Liver (tissue), 9 donors: ENCODE measurements around the gene RBM28. TPM values are rescaled to one million over a fixed set of nuclear protein-coding genes. Genes with fewer than 3 reads are reported as not detected.
A peak's percentile ranks its signal among the peaks of the same experiment; 100 is the strongest.

Experiments
- DNase-seq: peaks from one replicate; pipeline ENCODE4 v3.0.0-alpha.2; 2017; ENCODE audit warnings: low spot score
- H3K27ac ChIP-seq, 2 donors: one replicate each; pipeline ENCODE4 v1.7.0; 2013; ENCODE audit warnings: inconsistent platforms in 2 of 2, low read length in 2 of 2, control low read depth in 1 of 2, low read depth in 1 of 2, mild to moderate bottlenecking in 1 of 2
- H3K27me3 ChIP-seq, 4 donors: one replicate each; pipeline versions ENCODE4 v1.6.1 to v1.7.0; 2013; ENCODE audit warnings: low read length in 3 of 4, inconsistent platforms in 1 of 4, mild to moderate bottlenecking in 1 of 4, moderate library complexity in 1 of 4; ENCODE audit not compliant: control insufficient read depth in 4 of 4, insufficient read depth in 4 of 4
- H3K36me3 ChIP-seq, 4 donors: one replicate each; pipeline versions ENCODE4 v1.6.1 to v1.7.0; 2013; ENCODE audit warnings: low read length in 3 of 4, mild to moderate bottlenecking in 3 of 4, low read depth in 1 of 4, moderate library complexity in 1 of 4; ENCODE audit not compliant: control insufficient read depth in 4 of 4, insufficient read depth in 3 of 4
- H3K4me1 ChIP-seq, 4 donors: one replicate each; pipeline versions ENCODE4 v1.6.1 to v1.7.0; 2013; ENCODE audit warnings: low read length in 3 of 4, mild to moderate bottlenecking in 3 of 4, moderate library complexity in 1 of 4; ENCODE audit not compliant: control insufficient read depth in 4 of 4, insufficient read depth in 4 of 4
- H3K4me3 ChIP-seq, 3 donors: one replicate each; pipeline versions ENCODE4 v1.6.1 to v1.7.0; 2013; ENCODE audit warnings: low read length in 3 of 3, control low read depth in 1 of 3, low read depth in 1 of 3, mild to moderate bottlenecking in 1 of 3
- H3K9ac ChIP-seq, 2 donors: one replicate each; pipeline ENCODE4 v1.7.0; 2013; ENCODE audit warnings: low read length in 2 of 2, mild to moderate bottlenecking in 2 of 2, moderate library complexity in 2 of 2, control low read depth in 1 of 2, low read depth in 1 of 2
- H3K9me3 ChIP-seq, 4 donors: one replicate each; pipeline versions ENCODE4 v1.6.1 to v1.7.0; 2013; ENCODE audit warnings: low read length in 3 of 4; ENCODE audit not compliant: control insufficient read depth in 4 of 4
- ATF3 ChIP-seq: IDR thresholded peaks from 2 replicates; pipeline ENCODE4 v1.6.1; 2016; ENCODE audit warnings: antibody characterized with exemption
- CTCF ChIP-seq: fragments of 150-350 bp; IDR thresholded peaks from 2 replicates; pipeline ENCODE4 v1.5.1; 2017; ENCODE audit warnings: improper control_type of control experiment, low read depth, low read length; ENCODE audit not compliant: missing input control
- EGR1 ChIP-seq, 2 donors: IDR thresholded peaks; 2 replicates each; pipeline ENCODE4 v1.6.1; 2016 to 2018; ENCODE audit warnings: antibody characterized with exemption in 2 of 2, low read depth in 2 of 2
- FOXA1 ChIP-seq: IDR thresholded peaks from 2 replicates; pipeline ENCODE4 v1.6.1; 2016; ENCODE audit warnings: antibody characterized with exemption
- FOXA2 ChIP-seq: IDR thresholded peaks from 2 replicates; pipeline ENCODE4 v1.6.1; 2016; ENCODE audit warnings: antibody characterized with exemption
- GABPA ChIP-seq, 2 donors: IDR thresholded peaks in 1 of 2; conservative IDR thresholded peaks in 1 of 2; 2 replicates each; pipeline ENCODE4 v1.6.1; 2016; ENCODE audit warnings: antibody characterized with exemption in 2 of 2, mild to moderate bottlenecking in 1 of 2, moderate library complexity in 1 of 2
- HNF4A ChIP-seq, 2 donors: conservative IDR thresholded peaks; 2 replicates each; pipeline ENCODE4 v1.6.1; 2016; ENCODE audit warnings: antibody characterized with exemption in 2 of 2, mild to moderate bottlenecking in 2 of 2
- HNF4G ChIP-seq: IDR thresholded peaks from 2 replicates; pipeline ENCODE4 v1.6.1; 2016; ENCODE audit warnings: antibody characterized with exemption
- JUND ChIP-seq, 2 donors: IDR thresholded peaks; 2 replicates each; pipeline ENCODE4 v1.6.1; 2016; ENCODE audit warnings: antibody characterized with exemption in 2 of 2
- MAX ChIP-seq: IDR thresholded peaks from 2 replicates; pipeline ENCODE4 v1.6.1; 2016; ENCODE audit warnings: antibody characterized with exemption
- RAD21 ChIP-seq, 2 donors: IDR thresholded peaks; 2 replicates each; pipeline ENCODE4 v1.6.1; 2016; ENCODE audit warnings: antibody characterized with exemption in 2 of 2, mild to moderate bottlenecking in 2 of 2
- REST ChIP-seq: IDR thresholded peaks from 2 replicates; pipeline ENCODE4 v1.6.1; 2016; ENCODE audit warnings: antibody characterized with exemption, mild to moderate bottlenecking
- RXRA ChIP-seq, 2 donors: IDR thresholded peaks; 2 replicates each; pipeline ENCODE4 v1.6.1; 2017 to 2018; ENCODE audit warnings: antibody characterized with exemption in 2 of 2, mild to moderate bottlenecking in 1 of 2
- SP1 ChIP-seq: IDR thresholded peaks from 2 replicates; pipeline ENCODE4 v1.6.1; 2018; ENCODE audit warnings: antibody characterized with exemption, mild to moderate bottlenecking
- YY1 ChIP-seq: IDR thresholded peaks from 2 replicates; pipeline ENCODE4 v1.6.1; 2016; ENCODE audit warnings: antibody characterized with exemption, mild to moderate bottlenecking
- ZBTB33 ChIP-seq: IDR thresholded peaks from 2 replicates; pipeline ENCODE4 v1.6.1; 2016; ENCODE audit warnings: antibody characterized with exemption
- WGBS: extraction: QIAGEN DNeasy Blood & Tissue Kit; methylation state at CpG from one replicate; pipeline ENCODE4 v1.1.7; 2013; 5-methylcytosine and 5-hydroxymethylcytosine counted together
- polyA plus RNA-seq, 2 donors: library from polyadenylated mRNA; stranded (reverse) in 1 of 2; unstranded in 1 of 2; fragments of 200-250 nt in 1 of 2; fragments of >200 nt in 1 of 2; fragmentation: Nextera tagmentation in 1 of 2; extraction: Ambion mirVana in 1 of 2; gene quantifications; one replicate each; pipeline versions ENCODE4 v1.2.1 to v1.2.3, GENCODE V29; 2013 to 2015
- total RNA-seq, 2 donors: library from RNA; depleted of rRNA; stranded (reverse); fragments of >200 nt; gene quantifications; one replicate each; pipeline ENCODE4 v1.2.3, GENCODE V29; 2014
- donor health status: healthy.
- donor health status: healthy.
- donor health status: healthy.
- donor health status: healthy.
- donor health status: healthy.

RBM28 gene
- total and polyA plus RNA-seq, 4 donors: 3.6 to 16.1 (median 11.7) TPM

- Histone ChIP-seq H3K27me3 (peaks cover 0 to 9% (median 0%) of the 10 kb centered on the region in 4 donors), H3K36me3 (no peaks in the 10 kb centered on the region), H3K9ac (no peak overlapping the region), H3K4me3 (peak overlapping the region in 1 of 3 donors; percentile 35), H3K9me3 (no peaks in the 10 kb centered on the region), H3K27ac (no peak overlapping the region), H3K4me1 (peaks cover 4 to 14% (median 9%) of the 10 kb centered on the region in 4 donors)
- 9% methylated on average over 34 of the region's 34 CpGs for WGBS
- TF ChIP-seq RAD21 (IDR thresholded peaks at IDR 0.05) (peak in 1 of 2 donors; percentile 57), CTCF (peak; percentile 50), ZBTB33 (no peak), SP1 (no peak)
- DNase-seq: no peak
Observed at GRCh38 chr7:128352153-128352537, 8.4 kb upstream of the RBM28 start.

- Histone ChIP-seq H3K27ac (no peak overlapping the region), H3K9me3 (no peaks in the 10 kb centered on the region), H3K27me3 (peaks cover 0 to 9% (median 0%) of the 10 kb centered on the region in 4 donors), H3K36me3 (no peaks in the 10 kb centered on the region), H3K9ac (no peak overlapping the region), H3K4me3 (peak overlapping the region in 1 of 3 donors; percentile 35), H3K4me1 (peaks cover 4 to 14% (median 9%) of the 10 kb centered on the region in 4 donors)
- no peak for DNase-seq
- no peak for TF ChIP-seq RAD21 (IDR thresholded peaks at IDR 0.05)
- TF ChIP-seq FOXA2: no peak
- no peak for TF ChIP-seq ATF3
- TF ChIP-seq JUND (IDR thresholded peaks at IDR 0.05): no peak
- no peak for TF ChIP-seq MAX
- no peak for TF ChIP-seq REST
- TF ChIP-seq GABPA (IDR thresholded peaks at IDR 0.05 in 1 of 2, conservative IDR thresholded peaks at IDR 0.05 in 1 of 2): no peak
- TF ChIP-seq ZBTB33: no peak
- no peak for TF ChIP-seq FOXA1
- TF ChIP-seq HNF4A (conservative IDR thresholded peaks at IDR 0.05): no peak
- TF ChIP-seq RXRA (IDR thresholded peaks at IDR 0.05): no peak
- no peak for TF ChIP-seq YY1
- no peak for TF ChIP-seq CTCF
- TF ChIP-seq HNF4G: no peak
- TF ChIP-seq EGR1 (IDR thresholded peaks at IDR 0.05; ENCODE audit: low read depth in 2 of 2): no peak
- no peak for TF ChIP-seq SP1
- 12% methylated on average over 97 of the region's 97 CpGs for WGBS
Observed at GRCh38 chr7:128351296-128352152, 7.8 kb upstream of the RBM28 start.
